Smooth muscle cell (in vitro differentiated cells): Measurements from ENCODE around the gene RTP5. TPM values are rescaled to one million over a fixed set of nuclear protein-coding genes. Genes with fewer than 3 reads are reported as not detected.

ENCODE experiments used
- DNase-seq: peaks from one replicate; lab custom pipeline; 2025; ENCODE audit not compliant: unreplicated experiment; lab: John Stamatoyannopoulos, UW
- H2AFZ ChIP-seq: fragments of 200-600 bp; sonication (generic); 2 replicates; pipeline ENCODE4 v1.6.0; 2016; ENCODE audit warnings: antibody characterized with exemption, low read depth, mild to moderate bottlenecking
- H3F3A ChIP-seq: fragments of 200-600 bp; sonication (generic); 2 replicates; pipeline ENCODE4 v1.6.0; 2017; ENCODE audit warnings: antibody characterized with exemption, low read depth
- H3K27ac ChIP-seq: fragments of 200-600 bp; sonication (generic); 2 replicates; pipeline ENCODE4 v1.5.1; 2016; ENCODE audit warnings: low read depth, mild to moderate bottlenecking
- H3K27me3 ChIP-seq: fragments of 200-600 bp; sonication (generic); 2 replicates; pipeline ENCODE4 v1.6.1; 2016; ENCODE audit warnings: low read depth, mild to moderate bottlenecking
- H3K36me3 ChIP-seq: fragments of 200-600 bp; sonication (generic); 2 replicates; pipeline ENCODE4 v1.5.1; 2016; ENCODE audit warnings: low read depth
- H3K4me1 ChIP-seq: fragments of 200-600 bp; sonication (generic); 2 replicates; pipeline ENCODE4 v1.5.1; 2016; ENCODE audit warnings: low read depth
- H3K4me2 ChIP-seq: fragments of 200-600 bp; sonication (generic); 2 replicates; pipeline ENCODE4 v1.6.0; 2016; ENCODE audit warnings: mild to moderate bottlenecking
- H3K4me3 ChIP-seq: fragments of 200-600 bp; sonication (generic); 2 replicates; pipeline ENCODE4 v1.5.1; 2016; ENCODE audit warnings: mild to moderate bottlenecking
- H3K79me2 ChIP-seq: fragments of 200-600 bp; sonication (generic); 2 replicates; pipeline ENCODE4 v1.6.0; 2016; ENCODE audit warnings: low read depth, mild to moderate bottlenecking
- H3K9ac ChIP-seq: fragments of 200-600 bp; sonication (generic); 2 replicates; pipeline ENCODE4 v1.6.0; 2016; ENCODE audit warnings: low read depth
- H3K9me3 ChIP-seq: fragments of 200-600 bp; sonication (generic); replicated peaks from 2 replicates; pipeline ENCODE4 v1.5.1; 2016; ENCODE audit warnings: low read depth
- H4K20me1 ChIP-seq: fragments of 200-600 bp; sonication (generic); 2 replicates; pipeline ENCODE4 v1.6.0; 2016; ENCODE audit warnings: low read depth
- WGBS: methylation state at CpG from one replicate; pipeline ENCODE4 v1.1.7; 2016; ENCODE audit warnings: low lambda C conversion rate; 5-methylcytosine and 5-hydroxymethylcytosine counted together
- polyA plus RNA-seq: library from polyadenylated mRNA; unstranded; fragments of >200 nt; fragmentation: Nextera tagmentation; extraction: Ambion mirVana; gene quantifications from 2 replicates; pipeline ENCODE4 v1.2.1, GENCODE V29; 2016
- total RNA-seq: library from RNA; depleted of rRNA; stranded (reverse); fragments of >200 nt; gene quantifications from 2 replicates; pipeline ENCODE4 v1.2.3, GENCODE V29; 2014
- TF ChIP-seq, protein P1 (sequence below): fragments of 200-600 bp; sonication (generic); IDR thresholded peaks from 2 replicates; pipeline ENCODE4 v1.5.1; 2017; ENCODE audit warnings: borderline replicate concordance, mild to moderate bottlenecking, antibody characterized with exemption; ENCODE audit not compliant: insufficient read depth, poor library complexity, severe bottlenecking

RTP5 gene
- total and polyA plus RNA-seq, 2 experiments from 2014 or later: not detected

DNA sequence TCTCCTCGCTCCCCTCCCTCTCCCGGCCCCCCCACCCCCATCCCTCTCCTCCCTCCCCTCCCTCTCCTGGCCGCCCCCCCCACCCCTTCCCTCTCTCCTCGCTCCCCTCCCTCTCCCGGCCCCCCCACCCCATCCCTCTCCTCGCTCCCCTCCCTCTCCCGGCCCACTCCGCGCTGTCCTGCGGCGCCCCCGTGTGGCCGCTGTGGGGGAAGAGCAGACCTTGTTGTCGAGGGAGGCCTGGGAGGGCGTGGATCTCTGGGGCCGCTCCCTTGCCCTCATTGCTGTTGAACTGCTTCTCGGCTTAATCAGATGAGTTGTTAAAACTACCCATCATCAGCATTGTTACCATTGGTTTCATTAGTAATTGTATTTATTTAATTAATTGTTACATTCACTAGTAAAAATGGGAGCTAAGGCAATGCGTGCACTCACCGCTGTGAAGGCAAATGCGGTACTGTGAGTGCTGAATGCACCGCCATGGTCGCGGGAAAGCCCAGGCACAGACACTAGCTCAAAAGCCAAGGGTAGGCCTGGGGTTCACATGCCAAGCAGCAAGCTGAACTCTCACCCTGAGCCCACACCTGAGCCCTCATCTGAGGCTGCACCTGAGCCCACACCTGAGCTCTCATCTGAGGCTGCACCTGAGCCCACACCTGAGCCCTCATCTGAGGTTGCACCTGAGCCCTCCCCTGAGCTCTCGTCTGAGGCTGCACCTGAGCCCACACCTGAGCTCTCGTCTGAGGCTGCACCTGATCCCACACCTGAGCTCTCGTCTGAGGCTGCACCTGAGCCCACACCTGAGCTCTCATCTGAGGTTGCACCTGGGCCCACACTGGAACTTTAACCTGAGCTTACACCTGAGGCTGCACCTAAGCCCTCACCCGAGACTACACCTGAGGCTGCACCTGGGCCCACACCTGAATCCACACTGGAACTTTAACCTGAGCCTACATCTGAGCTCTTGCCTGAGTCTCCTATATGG, 8.8 kb downstream of the RTP5 start:
- H3K4me1 ChIP-seq: peaks cover 11% of the 10 kb centered on the region
- H3K4me3 ChIP-seq: no peak overlapping the region
- H3F3A ChIP-seq: peaks cover 9% of the 10 kb centered on the region
- no peak overlapping the region for H3K4me2 ChIP-seq
- H2AFZ ChIP-seq: no peak overlapping the region
- no peaks in the 10 kb centered on the region for H3K36me3 ChIP-seq
- H3K9ac ChIP-seq: no peak overlapping the region
- TF ChIP-seq, protein P1, sequence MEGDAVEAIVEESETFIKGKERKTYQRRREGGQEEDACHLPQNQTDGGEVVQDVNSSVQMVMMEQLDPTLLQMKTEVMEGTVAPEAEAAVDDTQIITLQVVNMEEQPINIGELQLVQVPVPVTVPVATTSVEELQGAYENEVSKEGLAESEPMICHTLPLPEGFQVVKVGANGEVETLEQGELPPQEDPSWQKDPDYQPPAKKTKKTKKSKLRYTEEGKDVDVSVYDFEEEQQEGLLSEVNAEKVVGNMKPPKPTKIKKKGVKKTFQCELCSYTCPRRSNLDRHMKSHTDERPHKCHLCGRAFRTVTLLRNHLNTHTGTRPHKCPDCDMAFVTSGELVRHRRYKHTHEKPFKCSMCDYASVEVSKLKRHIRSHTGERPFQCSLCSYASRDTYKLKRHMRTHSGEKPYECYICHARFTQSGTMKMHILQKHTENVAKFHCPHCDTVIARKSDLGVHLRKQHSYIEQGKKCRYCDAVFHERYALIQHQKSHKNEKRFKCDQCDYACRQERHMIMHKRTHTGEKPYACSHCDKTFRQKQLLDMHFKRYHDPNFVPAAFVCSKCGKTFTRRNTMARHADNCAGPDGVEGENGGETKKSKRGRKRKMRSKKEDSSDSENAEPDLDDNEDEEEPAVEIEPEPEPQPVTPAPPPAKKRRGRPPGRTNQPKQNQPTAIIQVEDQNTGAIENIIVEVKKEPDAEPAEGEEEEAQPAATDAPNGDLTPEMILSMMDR: peak; percentile 73
- no peak overlapping the region for H3K27ac ChIP-seq
- H4K20me1 ChIP-seq: no peaks in the 10 kb centered on the region
- H3K9me3 ChIP-seq: no peaks in the 10 kb centered on the region
- WGBS: 44% methylated on average over 21 of the region's 27 CpGs
- H3K27me3 ChIP-seq: no peaks in the 10 kb centered on the region
- no peaks in the 10 kb centered on the region for H3K79me2 ChIP-seq
- DNase-seq: peak; percentile 31

DNA sequence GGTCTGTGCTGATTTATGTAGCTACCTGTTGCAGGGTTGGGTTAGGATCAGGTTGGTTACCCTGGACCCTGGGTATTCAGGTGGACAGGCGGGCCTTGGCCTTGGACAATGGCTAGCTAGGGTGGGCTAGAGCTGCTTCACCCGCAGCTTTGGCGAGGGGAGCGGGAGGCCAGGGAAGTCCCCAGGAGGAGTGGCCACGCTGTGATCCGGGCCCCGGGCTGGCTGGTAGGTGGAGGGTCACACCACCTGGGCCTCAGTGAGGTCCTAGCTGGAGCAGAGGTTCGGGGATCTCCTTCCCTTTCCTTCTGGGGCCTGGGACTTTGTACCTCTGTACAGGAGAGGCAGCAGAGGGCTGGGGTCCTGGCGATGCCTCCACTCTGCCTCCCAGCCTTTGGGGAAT, 9.8 kb downstream of the RTP5 start:
- Histone ChIP-seq H2AFZ (no peak overlapping the region), H3K4me1 (peaks cover 11% of the 10 kb centered on the region), H3F3A (peaks cover 9% of the 10 kb centered on the region), H3K9me3 (no peaks in the 10 kb centered on the region), H3K4me3 (no peak overlapping the region), H3K27ac (no peak overlapping the region), H4K20me1 (no peaks in the 10 kb centered on the region), H3K79me2 (no peaks in the 10 kb centered on the region), H3K4me2 (no peak overlapping the region), H3K36me3 (no peaks in the 10 kb centered on the region), H3K9ac (no peak overlapping the region), H3K27me3 (no peaks in the 10 kb centered on the region)
- WGBS: 88% methylated on average over 9 of the region's 9 CpGs
- TF ChIP-seq, protein P1: no peak
- no peak for DNase-seq

DNA sequence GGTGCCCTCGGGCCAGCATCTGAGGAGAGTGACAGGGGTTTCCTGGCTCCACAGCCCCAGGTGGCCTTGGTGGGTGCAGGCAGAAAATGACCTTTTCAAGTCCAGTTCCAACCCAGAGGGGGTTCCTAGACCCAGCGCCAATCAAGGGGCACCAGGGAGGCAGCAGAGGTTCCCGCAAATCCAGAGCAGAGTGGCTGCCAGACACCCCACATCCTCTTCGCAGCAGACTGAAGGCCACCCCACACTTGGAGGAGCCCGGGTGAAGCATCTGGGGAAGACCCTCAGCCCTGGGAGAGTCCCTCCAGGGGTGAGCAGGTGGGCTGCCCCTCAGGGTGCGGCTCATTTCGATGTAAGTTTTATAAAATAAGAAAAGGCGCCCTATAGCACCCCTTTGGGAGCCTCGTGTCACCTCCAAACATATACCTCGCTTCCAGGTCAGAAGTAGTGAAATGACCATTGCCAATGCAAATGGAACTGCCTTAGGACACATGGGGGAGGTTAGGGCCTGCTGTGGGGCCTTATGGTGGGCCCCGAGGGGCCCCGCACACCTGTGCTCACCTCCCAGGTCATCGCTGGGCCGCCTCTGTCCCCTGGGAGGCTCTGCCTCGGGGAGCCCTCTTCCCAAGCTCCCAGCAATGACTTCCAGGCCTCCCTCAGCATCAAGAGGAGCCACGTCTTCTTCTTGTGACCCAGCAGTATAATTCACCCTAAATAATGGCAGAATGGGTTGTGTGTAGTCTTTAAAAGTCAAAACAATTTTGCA, 11.0 kb downstream of the RTP5 start:
- Histone ChIP-seq H3K4me3 (peak overlapping the region; percentile 62), H3K4me2 (peak overlapping the region; percentile 85), H3K36me3 (no peaks in the 10 kb centered on the region), H3K9me3 (no peaks in the 10 kb centered on the region), H2AFZ (peak overlapping the region; percentile 73), H3K4me1 (peaks cover 11% of the 10 kb centered on the region), H3K27ac (no peak overlapping the region), H3K79me2 (no peaks in the 10 kb centered on the region), H3K27me3 (no peaks in the 10 kb centered on the region), H4K20me1 (no peaks in the 10 kb centered on the region), H3F3A (peaks cover 9% of the 10 kb centered on the region), H3K9ac (no peak overlapping the region)
- 87% methylated on average over 16 of the region's 16 CpGs for WGBS
- TF ChIP-seq, protein P1: no peak
- DNase-seq: no peak
